Right lobe of liver (tissue), 4 donors: ENCODE data around the gene CPEB4.

Experiments used
- POLR2A ChIP-seq: fragments of 450-650 bp; IDR thresholded peaks from one replicate; pipeline ENCODE4 v1.6.1; 2017; ENCODE audit warnings: antibody characterized with exemption, mild to moderate bottlenecking
- TF ChIP-seq, protein P1 (sequence below), 4 donors: fragments of 200-600 bp in 3 of 4; fragments of 450-650 bp in 1 of 4; IDR thresholded peaks; one replicate each; pipeline versions ENCODE4 v1.5.1 to v1.8.0; 2016 to 2022; ENCODE audit warnings: antibody characterized with exemption in 4 of 4, mild to moderate bottlenecking in 2 of 4
- donor health status: DM: no; HTN: no; CAD: no.
- donor health status: DM: no; HTN: no; CAD: no.
- donor health status: DM: no; HTN: yes; CAD: no.

DNA sequence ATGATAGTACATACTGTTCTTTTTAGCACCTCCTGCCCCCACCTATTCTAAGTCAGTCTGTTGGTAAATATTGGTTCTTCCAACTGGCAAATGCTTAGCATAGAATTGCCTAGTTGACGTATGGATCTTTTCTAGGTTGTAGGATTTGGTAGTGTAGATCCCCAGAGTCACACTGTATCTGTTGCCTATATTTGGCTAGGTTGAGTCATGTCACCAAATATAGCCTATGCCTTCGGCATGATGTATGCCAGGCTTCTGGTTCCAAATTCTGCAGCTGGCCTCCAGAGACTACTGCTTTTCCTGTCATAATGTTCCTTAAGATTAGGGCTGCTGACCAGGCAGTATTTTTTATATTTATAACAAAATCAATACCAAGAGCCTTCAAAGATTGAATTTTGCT, 38.2 kb downstream of the CPEB4 start:
- TF ChIP-seq POLR2A = no peak
- TF ChIP-seq, protein P1, sequence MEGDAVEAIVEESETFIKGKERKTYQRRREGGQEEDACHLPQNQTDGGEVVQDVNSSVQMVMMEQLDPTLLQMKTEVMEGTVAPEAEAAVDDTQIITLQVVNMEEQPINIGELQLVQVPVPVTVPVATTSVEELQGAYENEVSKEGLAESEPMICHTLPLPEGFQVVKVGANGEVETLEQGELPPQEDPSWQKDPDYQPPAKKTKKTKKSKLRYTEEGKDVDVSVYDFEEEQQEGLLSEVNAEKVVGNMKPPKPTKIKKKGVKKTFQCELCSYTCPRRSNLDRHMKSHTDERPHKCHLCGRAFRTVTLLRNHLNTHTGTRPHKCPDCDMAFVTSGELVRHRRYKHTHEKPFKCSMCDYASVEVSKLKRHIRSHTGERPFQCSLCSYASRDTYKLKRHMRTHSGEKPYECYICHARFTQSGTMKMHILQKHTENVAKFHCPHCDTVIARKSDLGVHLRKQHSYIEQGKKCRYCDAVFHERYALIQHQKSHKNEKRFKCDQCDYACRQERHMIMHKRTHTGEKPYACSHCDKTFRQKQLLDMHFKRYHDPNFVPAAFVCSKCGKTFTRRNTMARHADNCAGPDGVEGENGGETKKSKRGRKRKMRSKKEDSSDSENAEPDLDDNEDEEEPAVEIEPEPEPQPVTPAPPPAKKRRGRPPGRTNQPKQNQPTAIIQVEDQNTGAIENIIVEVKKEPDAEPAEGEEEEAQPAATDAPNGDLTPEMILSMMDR (IDR thresholded peaks at IDR 0.05) = no peak
